Fibroblast of skin of abdomen (primary cell): ENCODE measurements around the gene DDAH2. TPM values are rescaled to one million over a fixed set of nuclear protein-coding genes. Genes with fewer than 3 reads are reported as not detected.

Experiments
- DNase-seq: peaks from one replicate; pipeline ENCODE4 v3.0.0-alpha.2; 2013
- polyA plus RNA-seq, 2 experiments: library from polyadenylated mRNA; unstranded; fragments of 120-200 nt; gene quantifications; one replicate each; pipeline ENCODE4 v1.2.1, GENCODE V29; 2013; ENCODE audit not compliant: insufficient read length in 2 of 2

Gene DDAH2, protein sequence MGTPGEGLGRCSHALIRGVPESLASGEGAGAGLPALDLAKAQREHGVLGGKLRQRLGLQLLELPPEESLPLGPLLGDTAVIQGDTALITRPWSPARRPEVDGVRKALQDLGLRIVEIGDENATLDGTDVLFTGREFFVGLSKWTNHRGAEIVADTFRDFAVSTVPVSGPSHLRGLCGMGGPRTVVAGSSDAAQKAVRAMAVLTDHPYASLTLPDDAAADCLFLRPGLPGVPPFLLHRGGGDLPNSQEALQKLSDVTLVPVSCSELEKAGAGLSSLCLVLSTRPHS
- polyA plus RNA-seq (2013, experiment 1 of 2; ENCODE audit: insufficient read length), result 88.6 TPM
- polyA plus RNA-seq (2013, experiment 2 of 2; ENCODE audit: insufficient read length), result 92.8 TPM

- no peak for DNase-seq
Observed at GRCh38 chr6:31728767-31729514, at the start of gene DDAH2. DDAH2 (minus strand) TSS chr6:31729299; CDS start chr6:31729161, 138 bp downstream.

- DNase-seq, result no peak
Observed at GRCh38 chr6:31778193-31778592, 49.1 kb upstream of the DDAH2 start.

GRCh38 chr6:31777667-31778050 is 48.6 kb upstream of the DDAH2 start:
- DNase-seq, result no peak

GRCh38 chr6:31776989-31777666 is 48.0 kb upstream of the DDAH2 start, which contains the start of gene VWA7:
VWA7 (minus strand) TSS chr6:31777328; CDS start chr6:31776779, 549 bp downstream.
- DNase-seq, result peak; percentile 67

DNA sequence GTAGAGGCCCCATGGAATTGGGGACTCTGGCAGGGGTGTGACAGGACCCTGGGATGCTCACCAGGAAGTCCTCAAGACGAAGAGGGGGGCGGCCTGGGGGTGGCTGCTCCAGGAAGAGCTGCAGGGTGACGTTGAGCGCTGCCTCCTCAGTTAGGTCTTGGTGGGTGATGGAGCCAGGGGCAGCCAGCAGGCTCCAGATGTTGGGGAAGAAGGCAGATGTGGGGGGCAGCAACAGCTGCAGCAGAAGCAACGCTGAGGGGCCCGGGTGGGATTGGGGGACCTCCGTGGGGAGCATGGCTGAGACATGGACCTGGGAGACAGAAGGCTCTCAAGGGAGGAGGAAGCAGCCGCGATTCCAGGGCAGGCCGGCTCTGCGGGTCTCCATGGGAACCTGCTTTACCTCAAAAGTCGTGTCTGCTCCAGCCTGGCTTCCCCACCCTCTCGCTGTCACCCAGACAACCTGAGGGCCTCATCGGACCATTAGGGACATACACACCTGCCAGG is 47.4 kb upstream of the DDAH2 start:
- no peak for DNase-seq

GRCh38 chr6:31775633-31776484 is 46.8 kb upstream of the DDAH2 start:
- DNase-seq, result no peak

DNA sequence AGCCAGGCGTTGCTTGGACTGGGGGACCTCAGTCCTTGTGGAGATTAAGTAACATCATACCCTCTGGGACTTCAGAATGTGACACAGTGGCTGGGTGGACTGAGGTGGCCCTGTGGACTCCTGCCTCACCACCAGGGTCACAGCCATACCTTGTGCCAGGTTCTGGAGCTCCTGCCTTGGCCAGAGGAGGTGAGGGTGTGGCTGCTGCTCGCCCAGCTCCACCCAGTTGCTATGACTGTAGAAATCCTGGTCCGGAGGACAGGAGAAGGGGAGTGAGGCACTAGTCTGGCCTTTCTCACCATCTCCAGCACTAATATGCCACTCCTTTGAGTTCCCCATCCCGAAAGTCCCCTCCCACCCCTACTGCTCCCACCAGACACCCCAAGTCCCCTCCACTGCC is 46.1 kb upstream of the DDAH2 start:
- DNase-seq, result no peak

DNA sequence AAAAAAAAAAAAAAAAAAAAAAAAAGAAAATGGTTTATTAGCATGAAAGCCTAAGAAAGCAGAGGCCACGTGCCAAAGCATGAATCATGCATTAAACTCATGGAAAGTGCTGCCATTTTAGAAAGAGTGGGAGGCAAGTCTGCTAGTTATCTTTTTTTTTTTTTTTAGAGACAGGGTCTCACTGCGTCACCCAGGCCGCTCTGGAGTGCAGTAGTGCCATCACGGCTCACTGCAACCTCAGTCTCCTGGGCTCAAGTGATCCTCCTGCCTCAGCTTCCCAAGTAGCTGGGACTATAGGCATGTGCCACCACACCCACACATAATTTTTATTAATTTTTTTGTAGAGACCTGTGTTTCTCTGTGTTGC is 42.9 kb upstream of the DDAH2 start:
- peak; percentile 37 for DNase-seq

DNA sequence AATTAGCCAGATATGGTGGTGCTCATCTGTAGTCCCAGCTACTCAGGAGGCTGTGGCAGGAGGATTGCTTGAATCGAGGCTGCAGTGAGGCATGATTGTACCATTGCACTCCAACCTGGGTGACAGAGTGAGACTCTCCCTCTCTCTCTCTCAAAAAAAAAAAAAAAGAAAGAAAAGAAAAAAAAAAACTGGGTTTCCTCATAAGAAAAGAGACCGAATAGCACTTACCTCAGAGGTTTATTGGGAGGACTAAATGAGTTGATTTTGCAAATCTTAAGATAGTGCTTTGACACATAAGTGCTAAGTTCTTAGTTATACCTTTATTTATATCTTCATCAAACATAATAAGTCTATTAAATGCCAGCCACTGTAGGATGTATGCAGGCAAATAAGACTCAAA is 41.8 kb upstream of the DDAH2 start:
- no peak for DNase-seq

- DNase-seq, result peak; percentile 36
Observed at GRCh38 chr6:31769684-31770371, 40.7 kb upstream of the DDAH2 start.

DNA sequence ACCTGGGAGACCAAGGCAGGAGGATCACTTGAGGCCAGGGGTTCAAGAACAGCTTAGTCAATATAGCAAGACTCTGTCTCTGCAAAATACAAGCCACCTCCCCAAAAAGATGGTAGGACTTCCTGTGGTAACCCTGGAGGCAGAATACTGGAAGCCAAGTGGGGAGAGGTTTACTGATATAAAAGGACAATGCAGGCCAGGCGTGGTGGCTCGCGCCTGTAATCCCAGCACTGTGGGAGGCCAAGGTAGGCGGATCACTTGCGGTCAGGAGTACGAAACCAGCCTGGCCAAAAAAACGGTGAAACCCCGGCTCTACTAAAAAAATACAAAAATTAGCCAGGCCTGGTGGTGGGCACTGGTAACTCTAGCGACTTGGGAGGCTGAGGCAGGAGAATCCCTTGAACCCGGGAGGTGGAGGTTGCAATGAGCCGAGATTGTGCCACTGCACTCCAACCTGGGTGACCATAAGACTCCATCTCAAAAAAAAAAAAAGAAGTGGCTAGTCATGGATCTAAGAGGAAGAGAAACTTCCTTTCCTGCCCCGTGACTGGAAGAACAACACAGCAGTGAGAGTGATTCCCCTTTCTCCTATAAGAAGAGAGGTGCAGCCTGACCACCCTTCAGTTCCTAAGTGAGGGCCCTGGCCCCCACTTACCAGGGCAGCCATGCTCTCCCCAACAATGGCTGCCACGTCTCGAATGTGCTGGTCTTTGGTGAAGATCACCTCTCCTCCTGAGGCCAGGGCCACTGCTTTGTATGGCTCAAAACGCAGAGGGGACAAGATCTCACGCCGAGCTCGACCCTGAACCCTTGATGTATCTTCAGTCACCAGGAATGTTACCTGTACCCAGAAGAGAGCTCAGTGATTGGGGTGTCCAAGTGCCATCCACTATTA is 39.5 kb upstream of the DDAH2 start:
- no peak for DNase-seq

- DNase-seq, result no peak
Observed at GRCh38 chr6:31767096-31767645, 38.1 kb upstream of the DDAH2 start.

DNA sequence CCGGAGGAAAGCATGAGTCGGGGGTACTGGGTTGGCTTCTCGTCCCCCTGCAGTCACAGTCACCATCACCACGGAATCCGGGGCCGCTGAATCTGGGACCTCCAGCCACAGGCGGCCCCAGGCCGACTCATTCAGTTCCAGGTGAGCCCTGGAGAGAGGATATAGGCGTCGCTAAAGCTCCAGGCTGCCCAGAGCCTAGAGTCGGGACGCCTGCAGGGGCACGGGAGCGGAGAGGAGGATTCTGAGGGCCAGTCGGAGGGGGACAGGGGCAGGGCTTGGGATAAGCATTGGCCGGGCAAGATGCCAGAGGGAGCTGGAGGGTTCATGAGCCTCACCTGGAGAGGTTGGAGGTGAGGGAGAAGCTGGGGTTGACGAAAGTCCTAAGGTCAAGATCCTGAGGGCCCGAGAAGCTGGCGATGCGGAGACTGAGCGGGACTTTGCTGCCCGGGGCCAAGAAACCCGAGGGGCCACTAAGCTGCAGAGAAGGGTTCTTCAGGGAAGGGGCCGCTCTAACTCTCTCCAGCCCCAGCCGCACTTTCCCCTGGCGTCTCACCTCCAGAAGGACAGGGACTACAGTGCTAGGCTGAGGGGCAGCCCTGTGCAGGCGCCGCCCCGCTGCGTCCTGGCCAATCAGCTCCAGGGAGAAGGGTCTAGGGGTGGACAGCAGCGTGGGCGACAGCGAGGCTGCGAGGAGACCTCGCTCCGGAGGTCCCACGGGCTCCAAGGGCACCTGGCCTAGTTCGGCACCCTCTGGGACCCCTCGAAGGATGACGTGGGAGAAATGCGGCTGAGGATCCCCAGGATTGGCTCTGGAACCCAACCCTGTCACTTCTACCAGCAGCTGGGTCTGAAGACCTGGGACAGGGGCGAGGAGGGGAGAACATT is 37.1 kb upstream of the DDAH2 start:
- no peak for DNase-seq

GRCh38 chr6:31765559-31765909 is 36.4 kb upstream of the DDAH2 start:
- no peak for DNase-seq

- DNase-seq, result no peak
Observed at GRCh38 chr6:31764198-31764597, 35.1 kb upstream of the DDAH2 start.

DNA sequence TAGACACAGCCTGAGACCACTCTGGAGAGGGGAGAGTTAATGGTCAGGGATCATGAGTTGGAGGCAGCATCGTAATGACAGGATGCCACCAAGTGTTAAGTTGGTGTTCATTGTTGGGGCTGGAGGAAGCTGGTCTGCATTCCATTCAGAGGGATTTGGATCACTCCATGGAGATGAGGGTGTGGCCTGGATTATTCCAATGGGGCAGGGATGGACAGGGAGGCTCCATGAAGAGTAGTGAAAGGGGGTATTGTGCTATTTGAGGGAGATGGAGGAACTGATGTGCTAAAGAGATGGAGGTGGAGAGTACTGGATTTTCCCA is 34.5 kb upstream of the DDAH2 start:
- DNase-seq, result peak; percentile 60

- no peak for DNase-seq
Observed at GRCh38 chr6:31762878-31763618, 33.9 kb upstream of the DDAH2 start.

GRCh38 chr6:31762356-31762755 is 33.3 kb upstream of the DDAH2 start, which contains the start of gene SAPCD1:
SAPCD1 (plus strand) TSS chr6:31762656; CDS start chr6:31763055, 399 bp downstream.
- DNase-seq, result no peak

DNA sequence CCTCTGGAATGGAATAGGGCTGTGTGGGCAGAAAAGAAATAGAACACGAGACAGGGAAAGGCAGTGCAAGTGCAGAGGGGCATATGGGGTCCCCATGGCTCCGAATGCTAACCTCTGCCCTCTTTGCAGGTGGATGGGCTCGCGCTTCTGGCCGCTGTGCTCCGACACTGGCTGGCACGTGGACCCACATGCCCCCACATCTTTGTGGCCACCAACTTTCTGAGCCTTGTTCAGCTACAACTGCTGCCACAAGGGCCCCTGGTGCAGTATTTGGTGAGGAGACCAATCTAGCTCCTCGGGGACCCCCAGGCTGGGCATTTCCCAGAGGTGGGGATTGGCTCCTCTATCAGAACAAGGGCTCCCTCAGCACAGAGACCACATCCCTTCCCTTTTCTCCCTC is 32.2 kb upstream of the DDAH2 start:
- DNase-seq, result no peak
